ENCODE results near the gene GPD1L.

GRCh38 chr3:32077260-32078084 is 28.9 kb upstream of the GPD1L start:
- TF ChIP-seq POLR2A (IDR thresholded peaks at IDR 0.05) (no peak), CTCF (IDR thresholded peaks at IDR 0.05 in 4 of 5, conservative IDR thresholded peaks at IDR 0.05 in 1 of 5) (no peak)

Measured in gastrocnemius medialis (tissue), 4 donors.